NCI-H2081 treated with DMSO at 0.1 percent for 48 hours (cell line): ENCODE results near the gene RIBC2.

ENCODE experiments used
- DNase-seq: peaks from one replicate; lab custom pipeline; 2025; lab: John Stamatoyannopoulos, UW

The RIBC2 gene

GRCh38 chr22:45473626-45474237 is 60.2 kb downstream of the RIBC2 start:
- DNase-seq: no peak

- no peak for DNase-seq
These were observed 61.7 kb downstream of the RIBC2 start for GRCh38 chr22:45475063-45475747.

GRCh38 chr22:45475851-45476514 is 62.5 kb downstream of the RIBC2 start:
- no peak for DNase-seq

- no peak for DNase-seq
These were observed 63.3 kb downstream of the RIBC2 start for GRCh38 chr22:45476814-45477213.

DNA sequence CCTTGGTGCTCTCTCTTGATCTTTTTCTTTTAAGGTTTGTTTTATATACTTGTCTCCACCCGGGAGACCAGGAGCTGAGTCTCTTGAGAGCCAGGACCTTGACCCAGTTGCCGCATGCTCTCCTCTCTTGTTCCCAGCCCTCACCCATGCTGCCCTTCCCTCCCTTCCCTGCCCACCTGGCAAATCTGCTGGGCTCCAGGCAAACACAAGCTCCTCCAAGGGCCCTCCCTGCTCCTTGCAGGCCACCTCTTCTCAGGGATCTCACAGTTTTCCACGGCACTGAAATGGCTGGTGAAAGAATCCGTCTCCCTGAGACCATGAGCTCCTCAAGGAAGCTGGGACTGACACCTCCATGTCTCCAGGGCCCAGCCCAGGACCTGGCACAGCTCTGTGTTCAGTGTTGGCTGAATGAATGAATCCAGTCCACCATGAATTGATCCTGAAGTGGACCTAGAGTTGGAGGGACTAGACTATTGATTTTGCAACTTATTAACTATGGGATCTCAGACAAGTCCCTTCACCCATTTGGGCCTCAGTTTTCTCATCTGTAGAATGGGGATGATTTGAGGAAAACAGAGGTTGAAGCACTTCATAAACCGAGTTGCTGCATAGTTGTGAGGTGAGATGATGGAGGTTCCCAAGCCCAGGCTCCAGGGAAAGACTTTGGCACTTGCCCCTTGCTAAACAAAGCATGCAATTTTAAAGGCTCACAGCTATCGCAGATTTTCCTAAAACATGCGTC is 64.0 kb downstream of the RIBC2 start:
- DNase-seq: no peak

DNA sequence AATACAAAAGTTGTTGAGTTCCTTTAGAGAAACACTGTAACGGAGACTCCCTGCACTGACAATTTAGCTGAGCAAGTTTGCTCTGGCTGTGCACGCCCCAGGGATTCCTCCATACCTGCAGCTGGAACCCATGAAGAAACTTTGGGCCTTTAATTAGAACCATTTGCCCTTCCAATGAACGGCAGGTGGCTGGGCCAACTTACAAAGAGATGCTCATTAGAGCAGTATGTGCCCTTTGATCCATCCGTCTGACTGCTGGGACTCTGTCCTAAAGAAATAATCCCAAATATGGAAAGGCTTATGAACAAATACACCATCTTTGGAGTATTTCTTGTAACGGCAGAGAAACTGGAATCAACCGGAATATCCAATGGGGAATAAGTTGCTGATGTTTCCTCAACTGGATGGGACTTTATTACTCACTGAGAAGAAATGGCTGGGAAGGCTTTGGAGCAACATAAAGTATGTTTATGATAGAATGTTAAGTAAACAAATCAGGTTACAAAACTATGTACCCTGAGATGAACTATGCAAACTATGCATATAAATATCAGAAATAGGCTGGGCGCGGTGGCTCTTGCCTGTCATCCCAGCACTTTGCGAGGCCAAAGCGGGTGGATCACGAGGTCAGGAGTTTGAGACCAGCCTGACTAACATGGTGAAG is 64.7 kb downstream of the RIBC2 start:
- DNase-seq: no peak

DNA sequence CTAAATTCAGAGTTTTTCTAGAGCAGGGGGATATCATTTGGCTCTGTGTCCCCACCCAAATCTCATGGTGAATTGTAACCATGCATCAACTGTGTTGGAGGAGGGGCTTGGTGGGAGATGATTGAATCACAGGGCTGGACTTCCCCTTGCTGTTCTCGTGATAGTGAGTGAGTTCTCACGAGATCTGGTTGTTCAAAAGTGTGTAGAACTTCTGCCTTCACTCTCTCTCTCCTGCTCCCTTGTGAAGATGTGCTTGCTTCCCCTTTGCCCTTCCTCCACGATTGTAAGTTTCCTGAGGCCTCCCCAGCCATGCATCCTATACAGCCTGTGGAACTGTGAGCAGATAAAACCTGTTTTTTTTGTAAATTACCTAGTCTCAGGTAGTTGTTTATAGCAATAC is 67.2 kb downstream of the RIBC2 start:
- no peak for DNase-seq

DNA sequence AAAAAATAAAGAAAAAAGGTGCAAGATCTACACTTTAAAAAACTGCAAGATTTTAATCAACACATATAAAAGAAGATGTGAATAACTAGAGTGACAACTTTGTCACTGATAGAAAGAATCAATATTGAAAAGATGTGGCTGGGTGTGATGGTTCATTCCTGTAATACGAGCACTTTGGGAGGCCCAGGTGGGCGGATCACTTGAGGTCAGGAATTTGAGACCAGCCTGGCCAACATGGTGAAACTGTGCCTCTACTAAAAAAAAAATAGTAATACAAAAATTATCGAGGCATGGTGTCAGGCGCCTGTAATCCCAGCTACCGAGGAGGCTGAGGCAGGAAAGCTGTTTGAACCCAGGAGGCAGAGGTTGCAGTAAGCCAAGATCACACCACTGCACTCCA is 68.2 kb downstream of the RIBC2 start:
- no peak for DNase-seq
